HG03097 (cell line): Measurements from ENCODE around the gene B4GALT2.

Source experiments
- ATAC-seq: cut with Tn5 transposase; IDR thresholded peaks from one replicate; pipeline ENCODE4 v1.9.1; 2021; ENCODE audit not compliant: unreplicated experiment, low FRiP score

The B4GALT2 gene

DNA sequence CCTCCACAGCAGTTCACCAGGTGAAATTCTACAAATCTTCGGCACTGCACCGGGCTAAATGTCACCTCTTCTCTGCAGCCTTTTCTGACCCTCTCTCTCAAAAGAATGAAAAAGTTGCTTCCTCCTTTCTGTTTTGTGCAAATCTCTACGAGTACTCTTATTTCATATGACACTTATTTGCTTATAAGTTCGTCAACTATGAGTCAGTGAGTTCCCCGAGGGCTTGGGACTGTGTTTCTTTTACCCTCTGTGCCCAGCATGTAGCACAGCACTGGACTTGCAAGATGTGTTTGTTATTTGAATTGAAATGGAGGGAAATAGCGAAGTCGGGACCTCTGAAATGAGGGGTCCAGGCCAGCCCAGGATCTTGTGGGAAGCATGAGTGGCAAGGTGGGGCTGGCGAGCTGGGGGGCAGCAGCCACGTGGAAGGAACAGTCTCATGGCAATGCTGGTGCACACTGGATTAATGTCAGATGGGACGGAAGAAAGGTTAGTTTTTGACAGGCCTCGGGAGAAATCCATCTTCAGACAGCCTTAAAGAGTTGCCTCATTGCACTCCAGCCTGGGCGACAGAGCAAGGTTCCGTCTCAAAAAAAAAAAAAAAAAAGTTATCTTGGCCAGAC is 46.0 kb downstream of the B4GALT2 start:
- no peak for ATAC-seq

DNA sequence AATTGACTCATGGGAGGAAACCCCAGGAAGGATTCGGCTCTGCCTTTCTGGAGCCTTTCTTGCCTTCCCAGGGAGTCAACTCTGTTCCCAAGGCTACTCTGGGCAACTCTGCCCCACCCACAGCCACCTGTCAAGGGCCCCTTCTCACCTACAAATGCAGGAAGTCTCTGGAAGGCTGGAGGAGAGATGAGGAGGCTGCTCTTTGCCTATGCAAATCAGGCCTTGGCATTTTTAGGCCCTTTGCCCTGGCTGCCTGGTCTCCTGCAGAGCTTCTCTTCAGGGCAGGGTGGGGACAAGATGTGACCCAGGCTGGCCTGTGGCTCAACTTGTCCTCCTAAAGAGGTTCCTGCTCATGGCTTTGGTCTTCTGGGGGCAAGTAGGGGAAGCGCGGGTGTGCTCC is 46.8 kb downstream of the B4GALT2 start:
- no peak for ATAC-seq

DNA sequence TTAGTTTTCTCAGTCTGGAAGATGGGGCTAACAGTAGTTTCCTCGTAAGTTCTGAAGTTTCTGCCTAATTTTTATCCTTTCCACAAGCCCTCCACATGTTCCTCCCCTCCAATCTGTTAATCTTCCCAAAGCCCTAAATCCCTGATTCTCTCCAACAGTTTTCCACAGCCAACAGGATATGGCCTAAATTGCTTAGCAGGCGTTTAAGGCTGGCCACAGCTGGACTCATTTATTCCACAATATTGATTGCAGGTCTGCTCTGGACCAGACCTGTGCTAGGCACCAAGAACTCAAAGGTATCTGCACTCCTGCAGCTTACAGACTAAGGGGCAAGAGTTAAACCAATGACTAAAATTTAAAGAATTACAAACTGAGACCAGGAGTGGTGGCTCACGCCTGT is 48.3 kb downstream of the B4GALT2 start:
- ATAC-seq = no peak

DNA sequence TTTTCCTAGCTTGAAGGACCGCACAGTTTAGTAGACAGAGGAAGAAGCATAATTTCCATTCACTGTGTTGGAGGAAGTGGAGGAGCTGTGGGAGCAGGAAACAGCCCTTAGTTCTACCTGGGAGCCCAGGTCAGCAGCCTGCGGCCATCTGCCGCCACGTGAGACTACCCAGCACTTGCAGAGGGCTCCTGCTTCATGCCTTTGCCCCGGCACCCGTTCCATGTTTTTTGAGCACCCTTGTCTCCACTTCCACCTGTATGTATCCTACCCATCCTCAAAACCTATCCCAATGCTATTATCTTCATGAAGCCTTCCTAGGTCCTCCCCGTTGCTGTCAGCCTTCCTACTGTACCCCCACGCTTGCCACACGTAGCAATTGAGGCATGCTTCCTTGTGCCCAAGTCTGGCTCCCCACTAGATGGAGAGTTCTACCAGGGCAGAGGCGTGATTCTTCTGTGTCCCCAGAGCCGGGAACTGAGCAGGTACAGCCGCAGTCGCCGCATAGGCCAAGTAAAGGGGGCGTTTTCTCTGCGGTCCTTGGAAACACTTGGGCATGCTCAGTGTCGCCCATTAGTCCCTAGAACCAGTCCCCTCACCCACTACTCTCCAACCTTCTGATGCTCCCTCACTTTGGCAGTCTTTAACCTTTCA is 50.4 kb downstream of the B4GALT2 start:
- ATAC-seq = peak; percentile 17

DNA sequence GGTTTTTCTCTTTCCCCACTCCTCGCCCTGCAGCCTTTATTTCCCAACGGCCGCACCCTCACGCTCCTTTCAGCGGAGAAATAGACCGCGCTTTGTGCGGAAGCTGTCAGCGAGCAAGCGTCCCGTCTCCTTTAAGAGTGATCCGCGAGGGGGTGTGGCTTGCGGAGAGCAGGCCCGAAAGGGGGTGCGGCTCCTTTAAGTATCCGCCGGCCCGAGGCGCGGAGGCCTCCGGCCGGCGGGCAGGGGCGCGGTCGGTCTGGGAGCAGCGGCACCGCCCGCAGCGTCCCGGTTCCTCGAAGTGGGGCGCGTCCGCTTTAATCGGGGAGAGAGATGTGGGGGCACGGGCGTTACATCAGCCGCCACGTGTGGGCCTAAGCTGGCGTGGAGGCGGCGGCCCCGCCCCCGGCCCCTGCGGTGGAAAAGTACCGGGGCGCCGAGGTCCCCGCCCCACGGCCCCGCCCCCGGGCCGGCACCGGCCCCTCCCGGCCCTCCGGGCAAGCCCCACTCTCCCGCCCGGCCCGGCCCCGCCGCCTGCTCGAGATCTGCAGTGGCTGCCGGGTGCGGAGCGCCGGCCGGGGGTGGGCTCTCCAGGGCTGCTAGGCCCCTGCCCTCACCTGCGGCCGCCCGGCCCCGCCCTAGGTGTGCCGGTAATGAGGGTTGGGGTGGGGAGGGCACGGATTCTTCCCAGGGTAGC is 51.0 kb downstream of the B4GALT2 start:
- ATAC-seq = peak; percentile 75

DNA sequence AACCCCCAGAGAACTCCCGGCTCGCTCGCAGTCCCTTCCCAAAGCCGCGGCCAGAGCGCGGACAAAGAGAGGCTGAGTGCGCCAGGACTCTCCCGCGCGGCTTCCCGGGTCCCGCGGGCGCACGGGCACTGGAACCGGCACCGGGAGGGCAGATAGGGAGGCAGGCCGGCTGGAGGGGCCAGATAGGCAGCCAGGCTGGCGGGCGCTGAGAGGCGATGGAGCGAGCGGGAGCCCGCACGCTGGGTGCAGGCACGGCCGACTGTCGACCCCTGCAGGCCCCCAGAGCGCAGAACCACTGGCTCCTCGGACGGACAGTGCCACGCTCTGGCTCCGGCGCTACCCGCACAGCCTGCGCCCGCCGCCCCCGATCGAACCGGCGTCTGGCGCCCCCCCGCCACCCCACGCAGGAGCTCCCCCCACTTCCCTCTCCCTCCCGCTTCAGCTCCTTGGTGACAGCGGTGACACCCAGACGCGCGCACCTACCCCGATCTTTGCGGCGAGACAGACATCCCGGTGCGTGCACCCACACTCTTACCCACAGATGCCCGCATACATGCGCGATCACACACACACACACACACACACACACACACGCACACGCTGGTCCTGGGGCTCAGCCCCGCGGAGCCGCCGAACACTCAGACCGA is 51.7 kb downstream of the B4GALT2 start:
- peak; percentile 29 for ATAC-seq

DNA sequence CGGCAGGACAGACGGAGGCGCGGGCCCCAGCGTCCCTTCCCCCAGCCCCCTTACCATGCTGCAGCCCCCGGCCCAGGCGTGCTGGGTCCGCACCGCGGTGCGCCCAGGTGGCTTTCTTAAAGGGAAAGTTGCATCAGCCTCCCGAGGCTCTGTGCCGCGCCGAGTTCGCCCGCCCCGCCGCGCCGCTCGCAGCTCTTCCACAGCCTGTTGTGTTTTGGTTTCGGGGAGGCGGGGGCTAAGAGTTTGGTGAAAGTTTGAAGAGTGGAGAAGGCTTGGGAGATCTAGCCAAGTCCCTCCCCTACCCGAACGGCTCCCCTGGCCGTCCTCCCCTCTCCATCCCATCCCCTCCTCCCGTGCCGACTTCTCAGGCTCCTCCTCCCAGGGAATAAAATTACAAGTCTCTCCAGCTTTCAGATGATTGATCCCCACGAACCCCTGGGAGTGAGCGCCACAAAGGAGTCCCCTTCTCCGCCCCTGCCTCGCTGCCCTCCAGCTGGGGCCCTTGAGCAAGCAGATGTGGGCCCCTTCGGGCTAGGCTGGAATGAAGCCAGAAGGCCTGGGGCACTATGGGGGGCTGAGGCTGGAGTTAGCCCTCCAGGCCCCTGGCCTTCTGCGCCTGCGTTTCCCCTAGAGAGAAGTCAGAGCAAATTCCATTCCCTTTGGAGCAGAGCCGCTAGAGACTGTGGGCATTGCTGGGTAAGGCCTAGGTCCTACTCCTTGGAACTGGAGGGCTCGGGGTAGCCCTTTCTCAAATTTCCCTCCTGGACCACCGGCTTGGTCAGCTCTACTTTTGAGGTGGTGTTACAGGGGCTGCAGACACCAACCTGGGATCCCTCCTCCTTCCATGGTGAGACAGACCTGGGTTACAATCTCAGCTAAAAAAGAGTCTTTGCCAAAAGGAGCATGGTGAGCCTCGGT is 52.5 kb downstream of the B4GALT2 start, which contains the start of gene SLC6A9:
TSS of gene SLC6A9 (minus strand) at position 211 of the 918 bp plus-strand sequence. CDS start 7,185 bp downstream, outside the sequence.
- ATAC-seq = no peak

DNA sequence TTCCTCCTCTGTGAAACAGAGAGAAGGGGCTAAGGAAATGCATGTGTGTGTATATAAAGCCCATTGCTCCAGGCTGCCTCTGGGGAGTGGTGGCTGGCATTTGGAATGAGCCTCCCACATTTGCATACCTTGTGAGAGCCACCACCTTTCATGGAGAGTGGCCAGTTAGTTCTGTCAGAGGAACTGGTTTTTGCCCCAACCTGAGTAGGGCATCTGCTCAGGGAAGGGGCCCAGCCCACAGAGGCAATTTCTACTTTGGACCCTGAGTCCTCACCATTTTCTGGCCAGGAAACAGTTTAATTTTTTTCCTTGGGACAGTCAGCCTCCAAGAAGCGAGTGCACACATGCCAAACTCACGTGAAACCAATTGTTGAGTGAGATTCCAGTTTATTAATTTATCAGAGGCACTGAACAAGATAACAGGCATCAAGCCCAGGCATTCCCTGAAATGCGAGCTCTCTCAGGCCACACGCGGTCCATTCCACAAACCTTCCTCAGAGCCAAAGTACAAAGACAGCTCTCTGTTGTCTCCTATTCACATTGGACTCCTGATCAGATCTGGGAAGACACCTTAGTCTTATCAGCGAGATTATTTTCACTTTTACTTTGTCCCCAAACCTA is 53.3 kb downstream of the B4GALT2 start:
- no peak for ATAC-seq

DNA sequence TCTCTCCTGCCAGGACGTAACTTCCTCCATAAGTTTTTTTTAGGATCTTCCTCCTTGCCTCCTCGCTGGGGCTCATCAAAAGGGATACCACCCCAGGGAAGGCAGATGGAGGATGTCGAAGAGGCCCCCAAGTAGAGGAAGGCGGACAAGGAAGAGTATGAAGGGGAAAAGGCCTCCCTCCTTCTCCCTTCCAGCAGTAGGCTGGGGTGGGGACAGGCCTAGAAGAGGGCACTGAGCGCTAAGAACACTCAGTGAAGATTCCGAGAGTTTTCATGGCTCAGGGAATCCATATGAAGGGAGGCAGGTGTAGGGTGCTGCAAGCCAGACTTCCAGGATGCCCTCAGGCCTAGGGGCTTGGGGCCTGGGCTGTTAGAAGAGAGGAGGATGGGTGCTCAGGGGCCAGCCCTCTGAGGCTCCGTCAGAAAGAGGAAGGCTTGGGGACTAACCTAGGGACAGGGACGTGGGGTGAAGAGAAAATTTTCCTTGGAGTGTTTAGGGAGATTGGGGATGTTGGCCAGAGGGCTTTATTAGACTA is 54.1 kb downstream of the B4GALT2 start:
- no peak for ATAC-seq

DNA sequence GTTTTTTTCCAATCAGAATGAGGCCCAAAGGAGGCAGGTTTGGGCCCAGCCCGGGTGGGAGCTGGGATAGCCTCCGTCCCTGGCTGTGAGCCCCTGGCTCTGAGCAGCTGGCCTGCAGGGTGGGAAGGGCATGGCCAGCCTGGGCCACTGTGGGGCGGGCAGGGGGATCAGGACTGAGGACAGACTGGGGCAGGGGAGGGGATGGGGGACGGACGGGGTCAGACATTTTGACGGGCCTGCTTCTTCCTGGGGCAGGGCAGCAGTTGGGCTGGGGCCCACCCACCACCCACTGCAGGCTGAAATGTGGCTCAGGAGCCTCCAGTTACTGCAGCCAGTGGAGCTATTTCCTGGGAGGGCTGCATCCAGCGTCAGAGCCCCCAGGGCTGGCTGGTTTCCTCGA is 54.7 kb downstream of the B4GALT2 start:
- ATAC-seq = no peak

DNA sequence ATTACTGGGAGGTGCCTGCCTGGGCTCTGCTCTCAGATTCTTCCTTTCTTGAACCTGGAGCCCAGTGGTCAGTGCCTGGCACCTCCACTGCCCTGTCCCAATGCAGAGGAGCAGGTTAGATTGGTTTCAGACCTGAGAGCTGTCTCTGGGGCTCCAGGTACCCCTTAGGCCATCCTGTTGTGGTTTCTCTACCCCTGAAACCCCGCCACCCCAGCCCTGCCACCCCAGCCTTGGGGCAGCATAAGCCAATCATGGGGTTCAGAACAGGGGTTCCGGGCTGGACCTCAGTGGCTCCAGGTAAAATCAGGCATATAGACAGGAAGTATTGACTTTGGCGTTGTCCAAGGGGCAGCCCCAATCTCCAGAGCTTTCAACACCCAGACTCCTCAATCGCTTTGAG is 55.4 kb downstream of the B4GALT2 start:
- ATAC-seq = no peak

DNA sequence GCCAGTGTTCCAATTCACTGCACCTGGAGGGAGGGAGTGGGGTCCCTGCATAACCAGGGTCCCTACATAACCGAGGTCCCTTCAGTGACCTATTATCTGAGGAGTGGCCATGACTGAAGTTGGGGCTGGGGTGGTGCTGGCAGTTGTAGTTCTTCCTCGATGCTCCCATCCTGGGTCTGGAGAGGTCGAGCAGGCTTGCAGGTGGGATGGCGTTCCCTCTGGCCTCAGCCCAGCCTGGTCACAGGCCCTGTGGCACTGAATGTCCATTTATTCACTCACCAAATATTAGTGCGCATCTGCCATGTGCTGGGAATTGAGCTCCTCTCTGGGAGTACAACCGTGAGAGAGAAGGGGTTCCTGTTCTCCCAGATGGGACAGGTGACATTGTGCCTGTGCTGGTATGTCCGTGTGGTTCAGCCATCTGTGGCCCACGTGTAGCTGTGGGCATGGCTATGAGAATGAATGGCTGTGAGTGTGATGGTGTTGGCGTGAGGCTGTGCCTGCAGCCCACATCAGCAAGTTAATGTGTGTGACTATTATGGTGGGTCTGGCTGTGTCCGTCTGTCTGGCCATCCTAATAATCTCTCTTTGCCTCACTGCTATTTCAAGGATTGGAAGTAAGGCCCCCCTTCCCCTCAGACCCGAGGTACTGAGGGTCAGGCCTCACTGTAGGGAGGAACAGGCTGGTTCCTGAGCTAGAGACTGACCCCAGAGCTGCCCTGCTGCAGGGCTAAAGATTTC is 56.1 kb downstream of the B4GALT2 start:
- no peak for ATAC-seq

DNA sequence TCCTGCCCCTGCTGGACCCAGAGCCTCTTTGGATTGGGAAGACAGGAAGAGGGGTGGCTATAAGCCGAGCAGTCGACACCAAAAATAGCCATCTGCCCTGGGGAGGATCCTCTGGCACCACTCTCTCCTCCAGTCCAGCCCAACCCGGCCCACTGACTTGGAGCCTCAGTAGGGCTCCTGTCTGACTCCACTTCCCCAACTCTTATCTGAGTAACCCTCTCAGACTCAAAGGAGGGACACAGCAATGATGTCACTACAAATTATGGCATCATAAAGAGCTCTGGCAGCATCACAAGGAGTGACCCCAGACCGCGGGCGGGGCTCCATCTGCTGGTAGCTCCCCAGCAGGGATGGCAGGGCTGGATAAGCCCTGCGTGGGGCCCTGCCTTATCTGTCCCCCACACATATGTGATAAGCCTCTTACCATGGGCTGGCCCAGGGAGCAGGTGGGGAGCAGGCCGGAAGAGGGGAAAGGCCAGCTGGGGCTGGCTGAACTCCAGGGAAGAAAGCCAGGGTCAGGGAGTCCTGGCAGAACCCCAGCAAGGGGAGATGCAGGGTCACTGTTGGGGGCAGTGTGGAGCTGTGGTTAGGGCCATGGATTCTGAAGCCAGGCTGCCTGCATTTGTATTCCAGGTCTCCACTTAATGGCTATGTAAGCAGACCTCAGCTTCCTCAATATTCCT is 56.9 kb downstream of the B4GALT2 start:
- ATAC-seq = no peak

DNA sequence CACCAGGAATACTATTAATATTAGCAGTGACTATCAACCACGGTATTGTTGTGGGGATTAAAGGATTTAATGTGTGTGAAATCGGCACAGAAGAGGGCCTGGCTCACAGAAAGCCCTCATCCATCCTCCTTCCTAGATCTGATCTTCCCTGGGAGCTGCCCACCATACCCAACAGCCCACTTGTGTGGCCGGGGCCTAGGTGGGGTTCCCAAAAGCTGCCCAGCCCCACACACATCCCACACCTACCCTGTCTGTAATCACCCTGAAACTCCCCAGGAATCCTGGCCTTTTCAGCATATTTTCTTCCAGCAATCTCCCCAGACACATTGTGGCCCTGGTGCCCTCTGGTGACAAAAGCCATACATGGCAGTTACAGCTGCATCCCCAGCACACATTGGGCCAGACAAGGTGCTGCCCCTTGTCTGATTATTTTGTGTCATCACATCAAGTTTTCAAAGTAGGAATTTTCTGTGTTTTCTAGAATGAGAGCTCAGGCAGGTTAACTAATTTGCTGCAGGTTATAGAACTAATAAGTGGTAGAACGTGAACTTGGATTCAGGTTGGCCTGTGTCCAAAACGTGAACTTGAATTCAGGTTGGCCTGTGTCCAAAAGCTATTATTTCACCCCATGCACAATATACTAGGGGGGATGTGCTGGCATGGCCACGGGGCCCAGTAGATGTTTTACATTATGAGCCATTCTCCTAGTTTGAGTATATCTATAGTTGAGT is 57.6 kb downstream of the B4GALT2 start:
- ATAC-seq = no peak

DNA sequence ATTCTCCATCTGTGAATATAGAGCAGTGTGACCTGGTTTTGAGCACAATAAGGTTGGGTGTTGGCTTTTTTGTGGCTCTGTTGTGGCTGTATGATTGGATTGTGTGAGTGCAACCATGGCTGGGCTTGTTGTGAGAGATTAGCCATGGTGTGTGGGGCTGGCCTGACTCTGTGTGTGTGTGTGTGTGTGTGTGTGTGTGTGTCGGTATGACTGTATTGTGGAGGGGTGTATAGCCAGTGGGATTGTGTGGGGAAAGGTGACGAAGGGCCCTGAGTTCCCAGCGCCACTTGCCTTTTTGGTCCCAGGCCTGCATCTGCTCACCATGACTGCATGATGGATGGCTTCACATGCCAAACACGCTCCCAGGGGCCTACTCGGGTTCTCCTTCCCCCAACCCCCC is 58.1 kb downstream of the B4GALT2 start:
- no peak for ATAC-seq

DNA sequence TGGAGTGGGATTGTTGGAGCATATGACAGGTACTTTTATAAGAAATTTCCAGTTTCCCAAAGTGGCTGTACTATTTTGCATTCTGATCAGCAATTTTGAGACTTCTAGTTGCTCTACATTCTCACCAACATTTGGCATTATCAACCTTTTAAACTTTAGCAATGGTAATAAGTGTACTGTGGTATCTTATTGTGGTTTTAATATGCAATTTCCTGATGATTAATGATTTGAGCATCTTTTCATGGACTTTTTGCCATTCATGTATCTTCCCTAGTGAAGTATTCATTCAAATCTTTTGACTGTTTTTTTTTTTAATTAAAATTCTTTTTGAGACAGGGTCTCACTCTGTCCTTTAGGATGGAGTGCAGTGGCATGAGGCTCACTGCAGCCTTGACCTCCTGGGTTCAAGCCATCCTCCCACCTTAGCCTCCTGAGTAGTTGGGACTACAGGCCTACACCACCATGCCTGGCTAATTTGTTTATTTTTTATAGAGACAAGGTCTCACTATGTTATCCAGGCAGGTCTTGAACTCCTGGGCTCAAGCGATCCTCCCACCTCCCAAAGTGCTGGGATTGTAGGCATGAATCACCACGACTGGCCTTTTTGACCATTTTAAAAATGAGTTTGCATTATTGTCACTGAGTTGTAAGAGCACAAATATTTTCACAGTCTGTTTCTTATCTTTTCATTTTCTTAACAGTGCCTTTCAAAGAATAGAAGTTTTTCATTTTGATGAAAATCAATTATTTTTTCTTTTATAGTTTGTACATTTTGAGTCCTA is 60.1 kb downstream of the B4GALT2 start:
- no peak for ATAC-seq

DNA sequence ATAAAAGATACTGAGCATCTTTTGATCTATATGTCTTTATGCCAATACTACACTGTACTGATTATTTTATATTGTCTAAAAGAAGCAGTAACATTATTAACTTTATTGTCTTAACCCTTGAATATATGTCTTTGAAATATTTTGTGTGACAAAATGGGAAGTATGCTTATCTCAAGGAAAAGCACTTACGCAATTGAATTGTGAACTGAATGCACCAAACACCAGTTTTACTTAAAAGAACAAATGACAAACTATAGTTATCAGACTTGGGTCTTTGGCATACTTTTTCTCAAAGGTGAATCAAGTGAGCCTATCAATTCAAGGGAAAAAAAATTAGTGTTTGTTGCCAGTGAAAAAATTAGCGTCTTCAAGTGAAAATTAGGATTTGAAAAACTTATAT is 61.4 kb downstream of the B4GALT2 start:
- no peak for ATAC-seq
